Adrenal gland (tissue), 12 donors: ENCODE results near the gene THBD. TPM values are rescaled to one million over a fixed set of nuclear protein-coding genes. Genes with fewer than 3 reads are reported as not detected.

Experiments used
- DNase-seq, 7 donors: peaks; one replicate each; pipeline ENCODE4 v3.0.0-alpha.2; 2019 to 2020
- H3K27ac ChIP-seq, 5 donors: fragments of 200-600 bp; sonication (generic) in 4 of 5; 1 replicate in 3 of 5; 2 replicates in 2 of 5; pipeline versions ENCODE4 v1.5.1 to v1.8.0; 2016 to 2020; ENCODE audit warnings: mild to moderate bottlenecking in 1 of 5
- H3K27me3 ChIP-seq: fragments of 200-600 bp; 2 replicates; pipeline ENCODE4 v1.8.0; 2021
- H3K36me3 ChIP-seq, 2 donors: fragments of 200-600 bp; replicated peaks in 1 of 2; 1 replicate in 1 of 2; 2 replicates in 1 of 2; pipeline versions ENCODE4 v1.5.1 to v1.8.0; 2018 to 2022
- H3K4me1 ChIP-seq, 2 donors: fragments of 200-600 bp; replicated peaks in 1 of 2; 1 replicate in 1 of 2; 2 replicates in 1 of 2; pipeline versions ENCODE4 v1.5.1 to v1.8.0; 2018 to 2021
- H3K4me3 ChIP-seq, 4 donors: fragments of 200-600 bp; sonication (generic) in 3 of 4; one replicate each; pipeline ENCODE4 v1.5.1; 2016 to 2018
- H3K9me3 ChIP-seq, 3 donors: fragments of 200-600 bp; sonication (generic) in 1 of 3; replicated peaks in 1 of 3; 1 replicate in 2 of 3; 2 replicates in 1 of 3; pipeline versions ENCODE4 v1.5.1 to v1.8.0; 2016 to 2021
- POLR2A ChIP-seq, 2 donors: fragments of 450-650 bp; IDR thresholded peaks; one replicate each; pipeline ENCODE4 v1.6.1; 2017; ENCODE audit warnings: antibody characterized with exemption in 2 of 2, mild to moderate bottlenecking in 2 of 2, moderate library complexity in 1 of 2
- WGBS, 4 donors: extraction: QIAGEN DNeasy Blood & Tissue Kit in 2 of 4; methylation state at CpG; one replicate each; pipeline versions ENCODE4 v1.1.5 to v1.1.7; 2013 to 2017; 5-methylcytosine and 5-hydroxymethylcytosine counted together
- intact Hi-C, 2 donors: fragments of 100-400 bp; cut with DNase I; formaldehyde crosslinking; loops; one replicate each; pipeline versions ENCODE4 v1.14.1 to v1.15.0; 2022 to 2023
- polyA plus RNA-seq, 3 donors: library from polyadenylated mRNA; stranded (reverse); fragments of 200-250 nt in 2 of 3; fragments of 350-450 nt in 1 of 3; fragmentation: Illumina TruSeq in 1 of 3; extraction: RNeasy Lipid Tissue Mini Kit (QIAGEN cat#74804) in 1 of 3; gene quantifications; one replicate each; pipeline ENCODE4 v1.2.3, GENCODE V29; 2013 to 2014
- total RNA-seq, 9 donors: library from RNA; depleted of rRNA in 4 of 9; stranded (reverse); fragments of >200 nt in 4 of 9; fragments of 120-200 nt in 1 of 9; fragmentation: NEBNext Ultra II Directional in 1 of 9; extraction: Animal tissue kit (Norgen Biotek cat#: 25700) in 1 of 9; gene quantifications; one replicate each; pipeline versions ENCODE4 v1.1.0 to v1.2.4, GENCODE V29; 2013 to 2023
- TF ChIP-seq, protein P1 (sequence below), 6 experiments: fragments of 450-650 bp in 4 of 6; fragments of 200-600 bp in 2 of 6; sonication (generic) in 1 of 6; IDR thresholded peaks; 1 replicate in 5 of 6; 2 replicates in 1 of 6; pipeline versions ENCODE4 v1.5.1 to v1.8.0; 2016 to 2021; ENCODE audit warnings: antibody characterized with exemption in 6 of 6, mild to moderate bottlenecking in 2 of 6, moderate library complexity in 1 of 6
- donor health status: healthy with polysubstance abuse.
- donor health status: Bipolar disorder and iron deficiency.
- donor health status: DM: yes; HTN: yes; CAD: no.
- donor health status: DM: no; HTN: no; CAD: no.
- donor health status: DM: no; HTN: no; CAD: no.
- donor health status: DM: yes; HTN: yes; CAD: no.

THBD gene
- total and polyA plus RNA-seq, 12 donors: 1.2 to 58.0 (median 17.5) TPM

DNA sequence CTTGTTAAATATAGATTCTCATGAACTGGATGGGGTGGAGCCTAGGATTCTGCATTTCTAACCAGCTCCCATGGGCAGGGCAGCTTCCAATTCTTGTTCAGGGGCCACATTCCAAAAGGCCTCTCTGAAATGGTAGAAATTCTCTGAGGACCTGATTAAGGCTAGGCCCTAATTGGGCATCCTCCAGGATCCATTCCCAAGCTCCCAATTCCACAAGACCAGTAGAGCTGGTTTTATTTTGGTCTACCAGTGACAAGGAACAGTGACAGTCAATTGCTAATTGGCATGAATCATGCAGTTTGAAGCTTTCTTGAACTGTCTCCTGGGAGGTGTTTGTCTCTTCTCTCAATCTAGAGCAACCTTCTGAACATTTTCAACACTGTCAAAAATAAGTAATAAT, 3.0 kb downstream of the THBD start:
- Histone ChIP-seq H3K27ac (no peak overlapping the region), H3K36me3 (no peaks in the 10 kb centered on the region), H3K4me3 (peak overlapping the region in 1 of 4 donors; percentile 38), H3K4me1 (peaks cover 24 to 55% of the 10 kb centered on the region in 2 donors), H3K27me3 (peaks cover 17% of the 10 kb centered on the region), H3K9me3 (no peaks in the 10 kb centered on the region)
- TF ChIP-seq, protein P1, sequence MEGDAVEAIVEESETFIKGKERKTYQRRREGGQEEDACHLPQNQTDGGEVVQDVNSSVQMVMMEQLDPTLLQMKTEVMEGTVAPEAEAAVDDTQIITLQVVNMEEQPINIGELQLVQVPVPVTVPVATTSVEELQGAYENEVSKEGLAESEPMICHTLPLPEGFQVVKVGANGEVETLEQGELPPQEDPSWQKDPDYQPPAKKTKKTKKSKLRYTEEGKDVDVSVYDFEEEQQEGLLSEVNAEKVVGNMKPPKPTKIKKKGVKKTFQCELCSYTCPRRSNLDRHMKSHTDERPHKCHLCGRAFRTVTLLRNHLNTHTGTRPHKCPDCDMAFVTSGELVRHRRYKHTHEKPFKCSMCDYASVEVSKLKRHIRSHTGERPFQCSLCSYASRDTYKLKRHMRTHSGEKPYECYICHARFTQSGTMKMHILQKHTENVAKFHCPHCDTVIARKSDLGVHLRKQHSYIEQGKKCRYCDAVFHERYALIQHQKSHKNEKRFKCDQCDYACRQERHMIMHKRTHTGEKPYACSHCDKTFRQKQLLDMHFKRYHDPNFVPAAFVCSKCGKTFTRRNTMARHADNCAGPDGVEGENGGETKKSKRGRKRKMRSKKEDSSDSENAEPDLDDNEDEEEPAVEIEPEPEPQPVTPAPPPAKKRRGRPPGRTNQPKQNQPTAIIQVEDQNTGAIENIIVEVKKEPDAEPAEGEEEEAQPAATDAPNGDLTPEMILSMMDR (IDR thresholded peaks at IDR 0.05): no peak
- TF ChIP-seq POLR2A (IDR thresholded peaks at IDR 0.05): no peak
- intact Hi-C loops: no loop called here
- peak in 1 of 7 donors; percentile 10 for DNase-seq

DNA sequence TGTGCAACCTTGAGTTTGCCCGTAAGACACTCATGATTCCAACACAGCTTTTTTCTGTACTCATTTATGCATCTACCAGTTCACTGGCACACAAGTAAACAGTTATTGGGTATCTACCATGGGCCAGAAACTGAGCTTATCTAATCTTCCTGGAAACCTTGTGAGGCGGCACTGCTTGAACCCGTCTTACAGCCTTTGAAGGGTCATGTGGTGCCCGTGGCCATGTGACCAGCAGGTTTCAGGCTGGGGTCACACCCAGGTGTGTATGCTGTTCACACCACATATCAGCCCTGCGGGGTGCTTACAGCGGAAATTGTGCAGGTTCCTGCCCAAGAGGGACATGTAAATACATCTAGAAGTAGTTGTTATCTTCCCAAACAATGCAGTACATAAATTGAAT, 6.1 kb downstream of the THBD start:
- Histone ChIP-seq H3K4me1 (peaks cover 2 to 27% of the 10 kb centered on the region in 2 donors), H3K4me3 (no peak overlapping the region), H3K27me3 (peaks cover 24% of the 10 kb centered on the region), H3K27ac (no peak overlapping the region), H3K36me3 (no peaks in the 10 kb centered on the region), H3K9me3 (no peaks in the 10 kb centered on the region)
- TF ChIP-seq, protein P1 (IDR thresholded peaks at IDR 0.05): no peak
- TF ChIP-seq POLR2A (IDR thresholded peaks at IDR 0.05): no peak
- 70 to 82% (median 80%) methylated on average over 6 of the region's 6 CpGs for WGBS, 4 donors
- peak in 1 of 7 donors; percentile 46 for DNase-seq
- intact Hi-C loops: no loop called here

DNA sequence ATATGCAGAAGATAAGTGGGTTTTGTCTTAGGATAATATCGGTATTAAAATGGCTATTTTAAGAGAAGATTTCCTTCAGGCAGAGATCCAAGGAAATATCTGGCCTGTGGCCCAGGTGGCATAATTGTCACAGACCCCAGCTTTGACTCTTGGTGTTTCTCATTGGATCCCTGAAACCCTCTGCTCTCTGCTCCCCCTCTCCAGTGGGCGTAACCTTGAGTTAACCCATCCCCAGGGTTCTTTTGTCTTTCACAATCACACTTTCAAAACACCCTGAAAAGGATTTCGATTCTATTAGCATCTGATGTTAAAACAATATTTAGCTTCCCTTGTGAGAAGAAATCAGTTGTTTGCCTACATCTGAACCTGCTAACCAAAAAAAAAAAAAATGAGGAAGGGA, 7.2 kb downstream of the THBD start:
- no peaks in the 10 kb centered on the region for H3K36me3 ChIP-seq
- WGBS, 4 donors: 35 to 52% (median 42%) methylated on average over 3 of the region's 3 CpGs
- intact Hi-C loops: no loop called here
- no peaks in the 10 kb centered on the region for H3K9me3 ChIP-seq
- TF ChIP-seq, protein P1 (IDR thresholded peaks at IDR 0.05): no peak
- no peak for TF ChIP-seq POLR2A (IDR thresholded peaks at IDR 0.05)
- no peak overlapping the region for H3K27ac ChIP-seq
- peak in 1 of 7 donors; percentile 49 for DNase-seq
- H3K27me3 ChIP-seq: peaks cover 27% of the 10 kb centered on the region
- peaks cover 0 to 19% of the 10 kb centered on the region in 2 donors for H3K4me1 ChIP-seq
- H3K4me3 ChIP-seq: no peak overlapping the region

DNA sequence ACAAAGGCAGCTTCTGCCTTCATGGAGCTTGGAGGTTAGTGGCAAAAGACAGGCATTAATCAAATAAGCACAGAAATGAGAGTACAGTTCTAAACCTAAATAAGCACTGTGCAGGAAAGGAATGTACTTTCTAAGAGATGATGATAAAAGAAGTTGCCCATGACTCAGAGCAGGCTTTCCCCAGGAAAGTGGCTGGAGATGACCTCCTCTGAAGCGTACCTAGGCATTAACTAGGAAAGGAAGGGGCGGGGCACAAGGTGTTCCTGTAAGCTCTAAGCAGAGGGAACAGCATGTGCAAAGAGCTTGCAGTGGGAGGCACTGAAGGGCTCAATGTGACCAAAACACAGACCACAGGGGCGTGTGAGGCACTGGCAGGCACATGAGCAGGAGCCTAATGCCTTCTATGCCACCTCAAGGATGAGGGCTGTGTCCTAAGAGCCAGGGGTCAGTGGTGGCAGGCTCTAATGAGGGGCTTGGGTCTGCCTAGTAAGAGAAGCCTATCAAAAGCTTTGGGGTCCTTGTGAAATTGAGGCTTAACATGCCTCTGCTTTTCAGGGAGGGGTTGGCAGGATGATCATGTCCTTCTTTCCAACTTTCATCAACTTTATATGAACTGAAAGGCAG, 9.5 kb downstream of the THBD start:
- H3K27ac ChIP-seq: no peak overlapping the region
- TF ChIP-seq, protein P1 (IDR thresholded peaks at IDR 0.05): no peak
- no peak overlapping the region for H3K4me3 ChIP-seq
- peaks cover 37% of the 10 kb centered on the region for H3K27me3 ChIP-seq
- 53 to 69% (median 60%) methylated on average over 2 to 3 of the region's 3 CpGs for WGBS, 4 donors
- H3K4me1 ChIP-seq: no peaks in the 10 kb centered on the region
- intact Hi-C loops: no loop called here
- DNase-seq: no peak
- no peaks in the 10 kb centered on the region for H3K9me3 ChIP-seq
- H3K36me3 ChIP-seq: no peaks in the 10 kb centered on the region
